ENCODE measurements around the gene TBK1.

The TBK1 gene

DNA sequence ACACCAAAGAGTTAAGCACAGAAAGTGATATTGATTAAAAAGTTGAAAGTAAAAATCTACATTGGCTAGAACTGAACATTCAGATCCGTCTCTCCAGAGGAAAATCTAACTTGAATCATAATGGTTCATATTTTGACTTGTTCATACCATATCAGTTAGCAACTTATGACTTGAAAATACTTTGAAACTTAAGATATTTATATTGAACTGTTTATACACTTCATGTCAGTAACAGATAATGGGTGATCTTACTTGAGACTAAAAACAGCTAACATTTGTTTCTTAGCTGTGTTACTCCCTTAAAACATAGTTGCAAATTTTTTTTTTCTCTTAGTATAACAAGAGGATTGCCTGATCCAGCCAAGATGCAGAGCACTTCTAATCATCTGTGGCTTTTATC lies 3.6 kb downstream of the TBK1 start:
- no peak overlapping the region for H3K4me3 ChIP-seq (ENCODE audit: low read depth, low read length)
- TF ChIP-seq MYC (IDR thresholded peaks at IDR 0.05; ENCODE audit: low read depth, low read length): no peak
- TF ChIP-seq POLR2A (IDR thresholded peaks at IDR 0.05; ENCODE audit: extremely low read depth, insufficient read length): no peak
- TF ChIP-seq CTCF (IDR thresholded peaks at IDR 0.05; ENCODE audit: low read depth, low read length): no peak
- TF ChIP-seq, protein P1, sequence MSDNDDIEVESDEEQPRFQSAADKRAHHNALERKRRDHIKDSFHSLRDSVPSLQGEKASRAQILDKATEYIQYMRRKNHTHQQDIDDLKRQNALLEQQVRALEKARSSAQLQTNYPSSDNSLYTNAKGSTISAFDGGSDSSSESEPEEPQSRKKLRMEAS (IDR thresholded peaks at IDR 0.05; ENCODE audit: low read depth, low read length): no peak
- DNase-seq (ENCODE audit: low read depth): no peak

DNA sequence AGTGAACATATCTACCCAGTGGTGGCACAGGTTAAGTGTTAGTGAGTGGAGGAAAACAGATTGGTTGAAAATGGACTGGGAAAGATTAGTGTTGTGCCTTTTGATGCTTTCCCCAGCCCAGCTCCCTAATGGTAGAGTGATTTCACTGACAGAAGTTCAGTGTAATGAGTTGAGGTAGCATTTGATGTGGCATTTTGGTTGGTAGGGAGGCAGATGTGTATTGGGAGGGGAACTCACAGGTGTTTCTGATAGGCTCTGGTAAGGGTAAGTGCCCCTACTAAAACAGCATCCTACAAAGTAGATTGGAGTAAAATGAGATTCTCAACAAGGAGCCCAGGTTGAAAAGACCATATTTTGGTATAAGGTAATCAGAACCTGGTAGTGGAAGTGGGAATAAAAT lies 4.2 kb downstream of the TBK1 start:
- TF ChIP-seq POLR2A (IDR thresholded peaks at IDR 0.05; ENCODE audit: extremely low read depth, insufficient read length): no peak
- TF ChIP-seq, protein P1 (IDR thresholded peaks at IDR 0.05; ENCODE audit: low read depth, low read length): no peak
- TF ChIP-seq MYC (IDR thresholded peaks at IDR 0.05; ENCODE audit: low read depth, low read length): no peak
- TF ChIP-seq CTCF (IDR thresholded peaks at IDR 0.05; ENCODE audit: low read depth, low read length): no peak
- no peak overlapping the region for H3K4me3 ChIP-seq (ENCODE audit: low read depth, low read length)
- no peak for DNase-seq (ENCODE audit: low read depth)

DNA sequence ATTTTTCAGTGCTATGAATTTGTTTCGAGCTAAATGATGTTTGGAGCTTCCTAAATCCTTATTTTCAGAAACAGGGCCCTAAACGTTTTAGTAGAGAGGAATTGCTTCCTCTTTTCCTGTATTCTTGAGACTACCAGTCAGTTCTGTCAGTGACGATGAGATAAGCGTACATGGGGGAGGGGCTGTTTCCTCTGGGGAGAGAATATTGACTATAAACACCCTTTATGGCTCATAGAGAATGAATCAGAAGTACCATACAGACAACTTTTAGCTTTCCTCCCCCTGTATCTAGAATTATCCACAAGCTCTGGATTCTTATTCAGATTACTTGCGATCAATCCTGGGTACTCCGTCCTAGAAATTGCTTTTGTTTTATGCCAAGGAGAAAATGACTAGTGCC lies 5.1 kb downstream of the TBK1 start:
- no peak overlapping the region for H3K4me3 ChIP-seq (ENCODE audit: low read depth, low read length)
- TF ChIP-seq POLR2A (IDR thresholded peaks at IDR 0.05; ENCODE audit: extremely low read depth, insufficient read length) (no peak), CTCF (IDR thresholded peaks at IDR 0.05; ENCODE audit: low read depth, low read length) (no peak), MYC (IDR thresholded peaks at IDR 0.05; ENCODE audit: low read depth, low read length) (no peak)
- TF ChIP-seq, protein P1 (IDR thresholded peaks at IDR 0.05; ENCODE audit: low read depth, low read length): no peak
- peak; percentile 81 for DNase-seq (ENCODE audit: low read depth)

DNA sequence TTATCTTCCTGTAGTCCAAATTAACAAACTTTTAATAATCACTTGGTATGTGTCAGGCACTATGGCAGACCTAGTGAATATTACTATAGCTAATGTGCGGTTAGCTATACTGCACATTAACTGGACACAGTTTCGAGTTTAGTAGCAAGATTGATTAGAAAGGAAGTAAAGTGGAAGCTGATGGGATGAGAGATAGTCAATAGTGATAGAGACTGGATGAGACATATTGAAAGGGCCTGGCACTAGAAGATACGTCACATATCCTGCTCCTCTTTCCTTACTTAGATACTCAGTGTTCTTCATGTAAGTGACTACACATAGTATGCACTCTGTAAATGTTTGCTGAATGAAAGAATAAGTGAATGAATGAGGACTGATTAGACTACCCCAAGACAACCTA lies 5.5 kb downstream of the TBK1 start:
- no peak for DNase-seq (ENCODE audit: low read depth)
- TF ChIP-seq, protein P1 (IDR thresholded peaks at IDR 0.05; ENCODE audit: low read depth, low read length): no peak
- no peak for TF ChIP-seq CTCF (IDR thresholded peaks at IDR 0.05; ENCODE audit: low read depth, low read length)
- no peak for TF ChIP-seq MYC (IDR thresholded peaks at IDR 0.05; ENCODE audit: low read depth, low read length)
- no peak for TF ChIP-seq POLR2A (IDR thresholded peaks at IDR 0.05; ENCODE audit: extremely low read depth, insufficient read length)
- H3K4me3 ChIP-seq (ENCODE audit: low read depth, low read length): no peak overlapping the region

- TF ChIP-seq, protein P1 (IDR thresholded peaks at IDR 0.05; ENCODE audit: low read depth, low read length): no peak
- no peak for TF ChIP-seq CTCF (IDR thresholded peaks at IDR 0.05; ENCODE audit: low read depth, low read length)
- no peak for DNase-seq (ENCODE audit: low read depth)
- no peak overlapping the region for H3K4me3 ChIP-seq (ENCODE audit: low read depth, low read length)
These were observed 6.0 kb downstream of the TBK1 start for GRCh38 chr12:64457923-64458322.

DNA sequence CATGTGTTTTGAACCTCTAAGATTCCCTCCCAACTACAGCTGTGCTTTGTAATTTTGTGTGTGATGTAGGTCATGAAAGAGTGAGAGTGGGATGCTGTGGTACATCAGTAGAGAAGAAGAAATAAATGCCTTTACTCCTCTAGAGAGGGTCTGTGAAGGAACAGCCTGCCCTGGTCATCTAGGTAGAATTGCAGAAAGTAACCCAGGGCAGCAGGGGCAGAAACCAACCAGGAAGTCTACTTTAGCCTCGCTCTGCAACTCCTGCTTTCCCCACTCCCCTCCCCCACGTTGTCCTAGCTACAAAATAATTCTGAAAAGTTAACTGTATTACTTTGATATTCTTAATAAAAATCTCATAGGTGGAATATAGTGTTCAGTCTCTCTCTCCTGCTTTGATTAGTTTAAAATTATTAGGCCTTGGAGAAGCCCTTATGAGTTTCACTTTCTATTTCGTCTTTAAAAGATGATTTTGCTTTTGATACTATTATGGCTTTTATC lies 7.5 kb downstream of the TBK1 start:
- peak overlapping the region; percentile 23 for H3K4me3 ChIP-seq (ENCODE audit: low read depth, low read length)
- peak; percentile 34 for DNase-seq (ENCODE audit: low read depth)
- no peak for TF ChIP-seq MYC (IDR thresholded peaks at IDR 0.05; ENCODE audit: low read depth, low read length)
- TF ChIP-seq, protein P1 (IDR thresholded peaks at IDR 0.05; ENCODE audit: low read depth, low read length): no peak

All from NB4 (cell line).